GM19035 (cell line): ENCODE measurements around the gene RTCA.
"Not testable (repeated sequence)": the region's sequence is repeated elsewhere in the genome, so short reads cannot be mapped to it uniquely, and the experiment has no call there.

Experiments used
- ATAC-seq: cut with Tn5 transposase; IDR thresholded peaks from one replicate; pipeline ENCODE4 v1.9.1; 2021; ENCODE audit not compliant: unreplicated experiment

Gene RTCA

DNA sequence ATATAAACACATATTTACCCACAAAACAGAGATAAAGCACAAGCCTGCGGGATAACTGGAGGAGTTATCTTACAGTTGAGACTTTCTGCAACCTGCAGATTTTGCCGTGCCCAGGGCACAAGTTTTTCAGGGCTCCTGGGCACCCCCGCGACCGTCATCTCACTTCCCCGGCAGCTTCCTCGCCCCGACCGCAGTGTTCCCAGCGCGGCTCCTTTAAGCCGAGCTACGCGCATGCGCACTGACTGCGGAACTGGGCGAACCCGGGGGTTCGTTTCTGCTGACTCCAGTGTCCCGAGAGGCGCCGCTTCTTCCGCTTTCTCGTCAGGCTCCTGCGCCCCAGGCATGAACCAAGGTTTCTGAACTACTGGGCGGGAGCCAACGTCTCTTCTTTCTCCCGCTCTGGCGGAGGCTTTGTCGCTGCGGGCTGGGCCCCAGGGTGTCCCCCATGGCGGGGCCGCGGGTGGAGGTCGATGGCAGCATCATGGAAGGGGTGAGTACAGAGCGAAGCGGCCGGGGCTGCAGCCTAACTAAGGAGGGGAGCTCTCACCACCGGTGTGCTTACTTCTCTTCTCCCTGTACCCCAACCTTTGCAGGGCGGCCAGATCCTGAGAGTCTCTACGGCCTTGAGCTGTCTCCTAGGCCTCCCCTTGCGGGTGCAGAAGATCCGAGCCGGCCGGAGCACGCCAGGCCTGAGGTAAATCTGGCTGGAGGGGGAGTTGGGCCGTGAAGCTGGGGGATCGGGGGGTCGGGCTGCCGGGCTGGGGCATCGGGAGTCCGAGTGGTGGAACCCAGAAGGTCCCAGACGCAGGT, at the start of gene RTCA:
RTCA (plus strand) TSS at position 286 of the 810 bp plus-strand sequence; CDS start at position 446, 160 bp downstream.
- ATAC-seq, result peak; percentile 97

DNA sequence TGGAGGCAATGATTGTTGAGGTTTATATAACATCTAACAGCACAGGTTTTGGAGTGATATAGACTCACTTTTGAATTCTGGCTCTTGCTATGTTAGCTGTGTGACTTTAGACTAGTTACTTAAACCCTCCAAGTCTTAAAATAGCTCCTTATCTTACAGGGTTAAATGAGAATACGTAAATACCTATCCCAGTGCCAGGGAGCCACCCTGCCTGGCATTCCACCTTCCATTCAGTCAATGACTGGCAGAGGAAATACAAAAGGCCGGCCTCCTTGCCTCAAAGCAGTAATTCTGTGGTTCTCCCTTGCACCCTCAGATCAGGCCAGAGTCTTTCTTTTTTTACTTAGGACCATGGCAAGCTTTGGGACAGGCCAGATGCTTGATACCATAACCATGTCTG, 48.2 kb upstream of the RTCA start:
- ATAC-seq, result no peak

DNA sequence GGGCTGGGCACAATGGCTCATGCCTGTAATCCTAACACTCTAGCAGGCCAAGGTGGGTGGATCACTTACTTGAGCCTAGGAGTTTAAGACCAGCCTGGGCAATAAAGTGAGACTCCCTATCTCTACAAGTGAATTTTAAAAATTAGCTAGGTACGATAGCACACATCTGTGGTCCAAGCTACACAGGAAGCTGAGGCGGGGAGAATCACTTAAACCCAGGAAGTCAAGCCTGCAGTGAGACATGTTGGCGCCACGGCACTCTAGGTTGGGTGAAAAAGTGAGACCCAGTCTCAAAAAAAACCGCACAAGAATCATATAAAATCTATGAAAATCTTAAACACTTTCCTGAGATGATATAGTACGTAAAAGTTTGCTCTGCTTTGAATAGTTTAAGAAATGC, 46.6 kb upstream of the RTCA start:
- ATAC-seq, result no peak

DNA sequence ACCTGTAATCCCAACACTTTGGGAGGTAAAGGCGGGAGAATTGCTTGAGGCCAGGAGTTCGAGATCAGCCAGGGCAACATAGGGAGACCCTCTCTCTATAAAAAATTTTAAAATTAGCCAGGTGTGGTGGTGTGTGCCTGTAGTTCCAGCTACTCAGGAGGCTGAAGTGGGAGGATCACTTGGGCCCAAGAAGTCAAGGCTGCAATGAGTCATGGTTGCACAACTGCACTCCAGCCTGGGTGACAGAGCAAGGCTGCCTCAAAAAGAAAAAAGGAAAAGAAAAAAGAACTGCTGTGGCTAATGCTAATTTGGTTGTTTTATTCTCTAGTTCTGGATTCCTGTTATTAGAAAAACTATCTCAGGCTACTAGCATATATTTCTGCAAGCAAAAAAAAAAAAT, 46.1 kb upstream of the RTCA start:
- no peak for ATAC-seq

DNA sequence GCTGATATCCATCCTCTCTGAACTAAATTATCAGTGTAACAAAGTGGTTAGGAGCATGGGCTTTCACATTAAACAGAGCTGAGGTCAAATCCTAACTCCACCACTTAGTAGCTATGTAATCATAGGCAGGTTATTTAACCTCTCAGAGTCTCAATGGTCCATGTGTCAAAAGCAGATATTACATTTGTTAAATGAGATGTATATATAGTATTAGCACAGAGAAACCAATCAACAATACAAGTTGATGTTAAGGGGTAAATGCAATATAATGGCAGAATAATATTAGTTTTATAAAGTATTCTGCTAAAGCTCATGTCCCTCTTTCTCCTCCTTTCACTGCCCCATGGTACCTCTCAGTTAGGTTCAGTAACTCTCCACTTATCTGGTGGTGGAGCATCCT, 43.6 kb upstream of the RTCA start:
- no peak for ATAC-seq

DNA sequence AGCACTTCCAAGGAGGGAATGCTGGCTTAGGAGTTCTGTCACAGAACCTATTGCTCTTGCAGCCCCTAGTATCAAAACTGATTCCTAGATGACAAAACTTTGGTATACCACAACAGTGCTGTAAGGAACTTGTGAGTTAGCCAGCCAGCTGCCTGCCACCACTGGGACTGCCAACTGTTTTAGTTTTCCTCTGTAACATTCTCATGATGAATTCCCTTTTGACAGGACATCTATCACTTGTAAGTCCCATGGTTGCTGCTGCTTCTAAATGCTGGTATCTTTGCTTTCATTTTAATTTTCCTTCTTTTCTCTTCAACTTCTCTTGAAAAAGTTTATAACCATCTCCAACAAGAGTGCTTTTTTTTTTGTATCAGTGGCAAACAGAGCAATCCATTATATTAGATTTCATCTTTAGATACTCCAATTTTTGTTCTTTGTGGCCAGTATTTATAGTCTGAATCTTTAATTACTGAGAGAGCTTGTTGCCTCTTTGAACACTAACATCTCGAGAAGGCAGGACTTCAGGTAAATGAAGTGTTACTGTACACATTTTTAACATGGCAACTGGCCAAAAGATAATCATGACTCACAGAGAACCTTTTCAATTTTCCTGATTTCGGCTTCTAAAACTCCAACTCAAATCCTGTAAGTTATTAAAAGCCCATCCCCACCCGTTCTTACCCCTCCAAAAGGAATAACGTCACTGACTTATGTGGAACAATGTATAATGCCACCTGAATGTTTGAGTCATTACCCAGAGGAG, 36.2 kb upstream of the RTCA start:
- ATAC-seq, result no peak

DNA sequence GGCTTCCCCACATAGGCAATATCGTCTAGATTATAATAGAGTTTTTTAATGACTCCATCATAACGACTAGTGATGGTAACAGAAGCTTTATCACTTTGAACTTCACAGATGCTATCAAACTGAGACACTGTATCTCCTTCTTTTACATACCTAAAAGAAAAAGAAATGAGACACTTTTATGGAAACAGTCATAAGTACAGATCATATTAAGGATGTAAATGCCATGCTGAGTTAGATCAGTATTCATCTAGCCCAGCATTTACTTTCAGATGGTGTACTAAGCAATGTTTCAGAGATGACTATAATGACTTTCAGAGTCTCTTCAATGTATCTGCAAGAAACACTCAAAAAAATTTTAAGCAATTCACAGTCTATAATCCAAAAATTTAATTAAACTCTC, 35.3 kb upstream of the RTCA start:
- no peak for ATAC-seq

DNA sequence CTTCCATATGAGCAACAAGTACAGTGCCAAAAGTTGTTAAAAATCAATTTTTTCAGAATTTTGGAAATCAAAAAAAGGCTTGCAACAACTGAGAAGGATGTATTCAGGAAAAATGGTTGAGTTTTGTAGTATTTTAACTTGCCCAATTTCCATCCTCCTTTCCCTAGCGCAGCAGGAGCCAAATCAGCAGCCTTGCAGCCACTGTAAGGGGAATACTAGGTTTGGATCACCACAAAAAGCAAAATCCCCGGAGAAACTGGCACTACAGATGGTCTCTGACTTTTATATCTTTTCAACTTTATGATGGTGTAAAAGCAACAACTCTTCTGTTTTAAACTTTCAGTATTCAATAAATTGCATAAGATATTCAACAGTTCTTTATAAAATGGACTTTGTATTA, 34.3 kb upstream of the RTCA start:
- no peak for ATAC-seq

DNA sequence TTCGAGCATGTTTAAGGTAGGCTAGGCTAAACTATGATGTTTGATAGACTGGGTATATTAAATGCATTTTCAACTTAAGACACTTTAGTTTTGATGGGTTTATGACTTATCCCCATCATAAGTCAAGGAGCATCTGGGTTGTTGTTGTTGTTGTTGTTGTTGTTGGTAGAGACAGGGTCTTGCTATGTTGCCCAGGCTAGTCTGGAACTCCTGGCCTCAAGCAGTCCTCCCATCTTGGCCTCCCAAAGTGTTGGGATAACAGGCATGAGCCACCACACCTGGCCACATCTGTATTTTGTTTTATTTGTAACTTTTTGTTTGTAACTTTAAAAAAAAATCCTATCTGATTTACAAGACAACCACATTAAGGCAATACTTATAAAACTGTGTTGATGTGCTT, 33.9 kb upstream of the RTCA start:
- no peak for ATAC-seq

DNA sequence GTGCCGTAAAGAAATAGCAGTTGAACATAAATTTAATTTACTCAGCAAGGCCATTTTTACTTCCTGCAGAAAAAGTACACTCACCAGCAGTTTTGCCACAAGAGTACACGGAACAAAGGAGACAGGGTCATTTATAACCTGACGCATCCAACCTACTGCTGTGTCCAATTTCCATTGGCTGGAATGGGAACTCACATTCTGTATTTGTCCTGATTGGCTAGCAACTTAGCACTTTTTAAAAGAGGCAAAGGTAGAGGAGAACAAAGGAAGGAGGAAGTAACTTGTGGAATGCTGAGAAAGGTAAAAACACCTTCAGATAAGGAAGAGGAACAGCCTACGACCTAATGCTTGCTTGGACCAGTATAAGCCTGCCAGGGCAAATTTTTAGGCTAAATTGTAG, 32.5 kb upstream of the RTCA start:
- not testable (repeated sequence) for ATAC-seq

DNA sequence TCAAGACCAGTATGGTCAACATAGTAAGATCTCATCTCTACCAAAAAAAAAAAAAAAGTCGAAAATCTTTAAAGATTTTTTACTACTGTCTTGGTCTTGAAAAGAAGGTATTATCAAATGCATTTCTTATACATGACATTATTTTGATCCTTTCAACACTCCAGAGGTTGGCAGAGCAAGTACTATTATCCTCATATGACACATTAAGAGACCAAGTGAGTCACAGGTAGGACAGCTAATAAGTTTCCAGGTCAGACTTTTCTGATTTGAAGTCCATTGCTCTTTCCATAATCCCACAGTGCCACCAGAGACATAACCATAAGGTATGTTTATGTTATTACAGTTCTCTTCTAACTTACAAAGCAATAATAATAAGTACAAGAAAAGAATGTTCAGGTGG, 31.6 kb upstream of the RTCA start:
- no peak for ATAC-seq

DNA sequence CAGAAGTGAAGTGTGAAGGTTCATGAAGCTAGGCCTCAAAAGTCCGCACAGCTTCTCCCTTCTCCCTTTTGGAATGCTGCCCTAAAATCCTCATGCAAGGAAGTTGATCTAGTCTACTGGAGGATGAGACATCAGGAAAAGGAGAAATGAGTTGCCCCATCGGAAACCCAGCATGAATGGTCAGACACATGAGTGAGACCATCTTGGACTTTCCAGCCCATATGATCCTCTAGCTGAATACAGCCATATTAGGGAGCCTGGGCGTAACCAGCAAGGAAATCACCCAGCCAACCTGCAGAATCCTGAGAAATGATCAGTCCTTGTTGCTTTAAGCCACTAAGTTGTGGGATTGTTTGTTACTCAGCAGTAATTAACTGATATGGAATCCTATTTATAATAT, 28.9 kb upstream of the RTCA start:
- no peak for ATAC-seq

DNA sequence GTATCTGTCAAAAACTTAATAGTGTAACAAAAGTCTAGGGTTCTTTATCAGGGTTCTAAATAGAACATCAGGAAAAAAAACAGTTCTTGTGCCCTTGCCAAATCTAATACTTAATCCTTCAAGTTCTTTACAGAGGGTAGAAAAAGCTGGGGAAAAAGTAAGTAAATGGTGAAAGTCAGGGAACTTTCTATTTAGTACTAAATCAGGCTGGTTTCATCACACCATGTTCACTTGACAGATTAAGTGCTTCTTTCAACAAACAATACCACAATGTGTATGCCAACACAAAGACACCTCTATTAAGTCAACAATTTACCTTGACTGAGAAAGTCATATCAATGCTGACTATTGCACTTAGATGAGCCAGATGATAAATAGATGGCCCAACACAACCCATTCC, 26.1 kb upstream of the RTCA start:
- no peak for ATAC-seq

DNA sequence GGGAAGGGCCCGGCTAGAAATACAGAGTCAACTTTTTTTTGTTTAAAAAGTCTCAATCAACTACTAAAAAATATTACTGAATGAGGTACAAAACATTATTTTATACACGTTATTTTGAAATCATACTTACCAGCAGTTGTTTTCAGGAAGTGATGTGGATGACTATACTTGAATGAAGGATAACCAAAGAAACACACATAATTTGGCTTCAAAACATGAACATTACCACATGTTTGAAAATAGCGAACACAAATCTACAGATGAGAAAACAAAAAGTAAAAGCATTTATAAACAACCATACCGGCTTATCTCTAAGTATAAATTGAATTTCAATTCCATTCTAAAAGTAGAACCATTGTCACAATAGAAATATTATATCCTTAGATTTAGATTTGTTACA, 25.4 kb upstream of the RTCA start:
- no peak for ATAC-seq

DNA sequence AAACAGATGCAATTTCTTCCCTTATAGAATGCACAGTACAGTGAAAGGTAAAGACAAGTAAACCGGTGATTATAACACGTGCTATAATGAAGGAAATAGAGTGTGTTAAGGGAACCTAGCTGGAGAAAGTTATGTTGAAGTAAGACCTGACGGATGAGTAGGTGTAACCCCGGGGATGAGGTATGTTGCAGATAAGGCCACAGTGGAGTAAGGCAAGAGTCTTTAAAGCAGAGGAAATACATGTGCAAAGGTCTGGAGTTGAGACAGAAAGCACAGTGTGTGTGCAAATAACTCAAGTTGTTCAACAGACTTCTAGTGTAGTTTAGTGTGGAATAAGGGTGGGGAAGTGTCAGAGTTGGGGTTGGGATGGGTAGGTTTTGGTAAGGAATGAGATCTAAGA, 19.3 kb upstream of the RTCA start:
- ATAC-seq, result no peak

DNA sequence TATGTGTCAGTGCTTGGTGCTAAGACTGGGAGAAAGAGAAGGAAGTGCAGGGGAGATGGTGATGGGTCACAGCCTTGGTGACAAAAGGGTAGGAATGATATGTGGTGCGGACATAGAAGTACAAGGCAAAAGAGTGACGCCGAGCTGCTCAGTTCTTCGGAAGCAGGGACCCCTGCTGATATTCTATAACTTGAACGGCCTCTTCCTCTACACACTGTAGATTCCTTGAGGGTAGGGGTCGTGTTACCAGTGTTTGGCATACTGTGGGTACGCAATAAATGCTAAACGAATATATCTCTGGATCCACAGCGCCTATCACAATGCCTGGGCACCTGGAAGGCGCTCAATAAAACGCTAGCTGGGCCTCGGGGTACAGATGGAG, 16.9 kb upstream of the RTCA start:
- no peak for ATAC-seq

DNA sequence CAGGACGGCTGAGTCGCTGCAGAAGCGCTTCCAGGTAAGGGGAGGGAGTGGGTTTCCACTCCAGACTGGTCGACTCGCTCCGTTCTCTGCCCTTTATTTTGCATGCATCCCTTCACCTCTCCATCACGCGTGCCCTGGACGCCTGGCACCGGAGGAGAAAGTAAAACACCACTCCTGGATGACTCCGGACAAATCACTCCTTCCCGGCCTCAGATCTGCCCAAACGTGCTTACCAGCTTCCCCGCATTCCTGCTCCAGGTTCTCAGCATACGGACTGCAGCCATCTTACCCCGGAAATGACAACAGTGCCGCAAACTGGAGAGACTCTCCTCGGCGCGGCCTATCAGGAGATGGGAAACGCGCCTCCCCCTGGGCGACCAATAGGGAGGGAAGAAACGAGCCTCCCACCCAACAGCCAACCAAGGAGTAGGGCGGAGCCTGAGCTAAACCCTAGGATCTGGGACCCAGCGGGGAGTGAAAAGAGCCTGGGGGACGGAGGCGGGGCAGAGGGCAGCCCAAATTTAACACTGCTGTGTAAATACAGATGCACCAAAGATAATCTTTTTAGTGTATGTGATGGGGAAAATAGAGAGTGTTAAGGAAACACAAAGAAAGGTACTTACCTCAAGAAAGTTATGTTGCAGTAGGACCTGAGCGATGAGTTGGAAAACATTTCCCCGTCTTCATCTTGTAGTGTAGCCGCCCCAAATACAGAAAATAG, 16.3 kb upstream of the RTCA start, which contains the start of gene DBT:
DBT (minus strand) TSS at position 298 of the 721 bp plus-strand sequence; CDS start at position 284, 14 bp downstream.
- peak; percentile 100 for ATAC-seq

DNA sequence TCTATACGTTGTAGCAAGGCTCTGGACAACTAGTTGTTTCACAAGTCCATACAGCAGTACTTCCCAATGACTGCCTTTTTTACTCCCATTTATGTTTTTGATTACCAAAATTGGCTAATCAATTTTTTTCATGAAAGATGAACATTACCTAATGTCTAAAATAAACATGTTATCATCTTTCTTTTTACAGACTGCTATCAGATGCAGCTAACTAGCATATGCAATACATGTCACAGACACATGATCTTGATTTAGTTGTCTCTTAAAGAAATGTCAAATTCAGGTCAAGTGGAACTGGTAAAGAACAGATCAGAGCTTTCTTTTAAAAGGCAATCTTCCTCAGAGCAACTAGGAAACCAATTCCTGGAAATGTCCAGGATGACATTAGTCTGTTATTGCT, 15.8 kb upstream of the RTCA start:
- no peak for ATAC-seq

DNA sequence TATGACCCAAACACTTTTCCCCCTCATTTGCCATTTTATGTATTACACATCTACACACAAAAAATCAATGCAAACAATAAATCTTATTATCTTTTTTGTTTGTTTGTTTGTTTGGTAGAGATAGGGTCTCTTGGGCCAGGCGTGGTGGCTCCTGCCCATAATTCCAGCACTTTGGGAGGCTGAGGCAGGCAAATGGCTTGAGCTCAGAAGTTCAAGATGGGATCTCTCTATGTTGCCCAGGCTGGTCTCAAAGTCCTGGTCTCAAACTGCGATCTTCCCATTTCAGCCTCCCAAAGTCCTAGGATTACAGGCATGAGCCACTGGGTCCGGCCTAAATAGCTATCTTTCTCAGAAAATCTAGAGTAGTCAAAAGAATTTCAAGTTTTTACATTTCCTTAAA, 15.2 kb upstream of the RTCA start:
- no peak for ATAC-seq

DNA sequence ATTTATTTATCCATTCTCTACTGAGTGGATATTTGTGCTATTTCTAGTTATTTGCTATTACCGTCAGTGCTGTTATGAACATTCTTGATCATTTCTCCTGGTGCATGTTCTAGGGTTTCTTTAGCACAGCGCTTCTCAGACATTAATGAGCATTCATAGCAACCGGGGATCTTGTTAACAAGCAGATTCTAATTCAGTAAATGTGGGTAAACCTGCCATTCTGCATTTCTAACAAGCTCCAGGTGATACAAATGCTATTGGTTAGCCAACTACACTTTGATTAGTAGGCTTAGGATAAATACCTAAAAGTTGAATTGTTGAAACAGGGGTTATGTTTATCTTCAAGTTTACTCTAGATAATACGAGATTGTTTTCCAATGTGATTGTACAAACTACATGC, 13.1 kb upstream of the RTCA start:
- ATAC-seq, result no peak

DNA sequence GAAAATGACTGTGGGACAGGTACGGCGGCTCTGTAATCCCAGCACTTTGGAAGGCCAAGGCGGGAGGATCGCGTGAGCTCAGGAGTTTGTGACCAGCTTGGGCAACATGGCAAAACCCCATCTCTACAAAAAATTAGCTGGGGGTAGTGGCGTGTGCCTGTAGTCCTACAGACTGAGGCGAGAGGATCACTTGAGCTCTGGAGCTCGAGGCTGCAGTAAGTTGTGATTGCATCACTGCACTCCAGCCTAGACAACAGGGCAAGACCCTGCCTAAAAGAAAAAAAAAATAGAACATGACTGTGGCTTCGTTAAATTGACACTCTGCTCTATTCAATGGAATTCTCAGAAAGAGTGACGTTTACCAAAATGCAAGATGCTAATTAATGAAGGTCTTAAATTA, 12.5 kb upstream of the RTCA start:
- ATAC-seq, result no peak

DNA sequence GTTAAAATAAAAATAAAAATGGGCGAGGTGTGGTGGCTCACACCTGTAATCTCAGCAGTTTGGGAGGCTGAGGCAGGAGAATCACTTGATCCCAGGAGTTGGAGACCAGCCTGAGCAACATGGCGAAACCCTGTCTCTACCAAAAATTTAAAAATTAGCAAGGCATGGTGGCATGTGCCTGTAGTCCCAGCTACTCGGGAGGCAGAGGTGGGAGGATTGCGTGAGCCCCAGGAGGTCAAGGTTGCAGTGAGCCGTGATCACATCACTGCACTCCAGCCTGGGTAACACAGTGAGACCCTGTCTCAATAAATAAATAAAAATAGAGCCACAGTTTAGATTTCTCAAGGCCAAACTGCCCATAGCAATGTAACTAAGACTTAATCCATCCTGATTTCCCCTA, 9.7 kb upstream of the RTCA start:
- not testable (repeated sequence) for ATAC-seq
